Common myeloid progenitor, CD34-positive (primary cell): ENCODE measurements around the gene BMP7.

ENCODE experiments used
- CTCF ChIA-PET: fragments of 350-600 bp; sonication (Branson Sonifier 250); formaldehyde crosslinking; loops from one replicate; lab custom pipeline; 2021; ENCODE audit warnings: antibody characterized with exemption; lab: Charles Lee
- POLR2A ChIA-PET: fragments of 350-600 bp; sonication (Branson Sonifier 250); formaldehyde crosslinking; loops from one replicate; lab custom pipeline; 2021; ENCODE audit warnings: antibody characterized with exemption; lab: Charles Lee
- DNase-seq, 3 donors: peaks; one replicate each; pipeline versions ENCODE4 v3.0.0 to v3.0.0-alpha.2; 2013
- H3K27ac ChIP-seq, 2 experiments: 1 replicate in 1 of 2; 2 replicates in 1 of 2; pipeline ENCODE4 v1.7.0; 2013; ENCODE audit warnings: inconsistent platforms in 2 of 2, low read length in 2 of 2, mild to moderate bottlenecking in 2 of 2, low read depth in 1 of 2, moderate library complexity in 1 of 2; ENCODE audit not compliant: severe bottlenecking in 2 of 2, insufficient read depth in 1 of 2, poor library complexity in 1 of 2
- H3K27me3 ChIP-seq, 5 experiments: replicated peaks in 2 of 5; 1 replicate in 3 of 5; 2 replicates in 2 of 5; pipeline versions ENCODE4 v1.6.1 to v1.7.0; 2013; ENCODE audit warnings: low read length in 4 of 5, mild to moderate bottlenecking in 2 of 5, moderate library complexity in 2 of 5, inconsistent platforms in 1 of 5; ENCODE audit not compliant: insufficient read depth in 5 of 5, control insufficient read depth in 4 of 5
- H3K36me3 ChIP-seq, 4 experiments: 1 replicate in 2 of 4; 2 replicates in 2 of 4; pipeline versions ENCODE4 v1.6.1 to v1.7.0; 2013; ENCODE audit warnings: low read length in 3 of 4, control low read depth in 1 of 4, mild to moderate bottlenecking in 1 of 4; ENCODE audit not compliant: control insufficient read depth in 4 of 4, insufficient read depth in 4 of 4
- H3K4me1 ChIP-seq, 4 experiments: 1 replicate in 3 of 4; 2 replicates in 1 of 4; pipeline versions ENCODE4 v1.6.1 to v1.7.1; 2013; ENCODE audit warnings: low read length in 3 of 4, mild to moderate bottlenecking in 3 of 4, control low read depth in 1 of 4, inconsistent platforms in 1 of 4, moderate library complexity in 1 of 4; ENCODE audit not compliant: control insufficient read depth in 4 of 4, insufficient read depth in 4 of 4; ENCODE audit errors: control extremely low read depth in 1 of 4
- H3K4me3 ChIP-seq, 7 experiments: 1 replicate in 4 of 7; 2 replicates in 3 of 7; pipeline versions ENCODE4 v1.5.1 to v1.7.0; 2013; ENCODE audit warnings: mild to moderate bottlenecking in 7 of 7, low read length in 6 of 7, moderate library complexity in 6 of 7, inconsistent platforms in 2 of 7, low read depth in 2 of 7, control low read depth in 1 of 7; ENCODE audit not compliant: insufficient read depth in 4 of 7, control insufficient read depth in 1 of 7; ENCODE audit errors: extremely low read depth in 1 of 7
- H3K9me3 ChIP-seq, 5 experiments: 1 replicate in 4 of 5; 2 replicates in 1 of 5; pipeline versions ENCODE4 v1.6.1 to v1.7.1; 2013; ENCODE audit warnings: low read length in 4 of 5, mild to moderate bottlenecking in 2 of 5, inconsistent platforms in 1 of 5, low read depth in 1 of 5, moderate library complexity in 1 of 5; ENCODE audit not compliant: control insufficient read depth in 4 of 5, insufficient read depth in 2 of 5; ENCODE audit errors: control extremely low read depth in 1 of 5
- whole genome bisulfite sequencing: methylation state at CpG from one replicate; pipeline ENCODE4 v1.1.5; 2013; ENCODE audit not compliant: insufficient coverage; 5-methylcytosine and 5-hydroxymethylcytosine counted together

BMP7 gene

GRCh38 chr20:57274846-57275245 is 8.4 kb upstream of the BMP7 start:
- peaks cover 0 to 2% (median 0%) of the 10 kb centered on the region in 5 experiments for H3K9me3 ChIP-seq
- CTCF ChIA-PET: no interaction called here
- POLR2A ChIA-PET: no interaction called here
- WGBS: 87% methylated on average over 4 of the region's 4 CpGs
- no peak overlapping the region for H3K27ac ChIP-seq
- H3K4me3 ChIP-seq: no peak overlapping the region
- no peaks in the 10 kb centered on the region for H3K36me3 ChIP-seq
- H3K4me1 ChIP-seq: no peaks in the 10 kb centered on the region
- H3K27me3 ChIP-seq: peaks cover 0 to 82% (median 11%) of the 10 kb centered on the region in 5 experiments
- no peak for DNase-seq

DNA sequence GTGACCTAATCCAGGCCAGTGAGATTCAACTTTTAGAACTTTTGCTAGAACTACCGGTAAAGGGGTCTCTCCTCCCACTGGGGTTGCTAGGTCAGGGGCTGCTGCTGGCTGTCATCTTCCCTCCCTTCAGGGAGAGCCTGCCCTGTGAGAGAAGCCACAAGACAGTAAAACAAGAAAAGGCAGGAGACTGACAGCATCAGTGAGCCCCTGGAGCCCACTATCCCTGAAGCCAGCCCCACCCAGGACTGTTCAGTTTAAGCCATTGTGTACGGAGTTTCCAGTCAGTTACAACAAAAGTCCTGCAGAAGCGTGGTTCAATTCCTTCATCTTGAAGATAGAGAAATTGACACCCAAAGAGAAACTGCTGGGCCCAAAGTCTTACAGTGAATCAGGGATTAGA is 7.9 kb upstream of the BMP7 start:
- peaks cover 0 to 83% (median 16%) of the 10 kb centered on the region in 5 experiments for H3K27me3 ChIP-seq
- DNase-seq: no peak
- no peaks in the 10 kb centered on the region for H3K4me1 ChIP-seq
- H3K4me3 ChIP-seq: no peak overlapping the region
- no peaks in the 10 kb centered on the region for H3K36me3 ChIP-seq
- H3K9me3 ChIP-seq: peaks cover 0 to 2% (median 0%) of the 10 kb centered on the region in 5 experiments
- no peak overlapping the region for H3K27ac ChIP-seq
- CTCF ChIA-PET: no interaction called here
- 94% methylated on average over 3 of the region's 3 CpGs for WGBS
- POLR2A ChIA-PET: no interaction called here

DNA sequence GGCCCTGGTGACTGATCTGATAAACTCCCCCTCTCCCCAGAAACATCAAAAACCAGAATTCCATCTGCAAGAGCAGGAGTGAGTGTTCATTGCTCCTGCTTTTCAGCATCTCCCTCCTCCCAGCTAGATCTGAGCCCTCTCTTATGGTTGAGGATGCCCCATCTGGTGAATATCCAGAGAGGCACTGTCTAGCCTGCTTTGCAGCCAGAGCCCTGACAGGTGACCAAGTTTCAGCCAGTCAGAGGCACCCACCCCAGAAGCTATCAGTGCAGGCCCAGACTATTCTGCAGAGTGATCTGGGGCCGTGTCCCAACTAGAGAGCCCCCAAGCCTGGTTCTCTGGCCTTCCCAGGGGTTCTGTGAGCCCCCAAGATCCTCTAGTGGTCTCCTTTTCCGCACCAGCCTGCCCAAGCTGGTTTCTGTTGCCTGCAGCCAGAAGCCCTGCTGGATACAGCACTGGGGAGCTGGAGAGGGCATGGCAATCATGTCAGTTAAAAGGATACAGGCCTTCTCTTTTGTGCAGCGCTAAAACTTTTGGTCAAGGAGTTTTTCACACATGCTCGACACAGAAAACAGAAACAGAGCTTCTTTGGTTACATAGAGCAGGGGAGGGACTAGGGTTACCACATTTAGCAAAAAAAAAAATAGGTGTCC is 6.6 kb upstream of the BMP7 start:
- ChIA-PET CTCF (no interaction called here), POLR2A (no interaction called here)
- peaks cover 0 to 85% (median 23%) of the 10 kb centered on the region in 5 experiments for H3K27me3 ChIP-seq
- H3K36me3 ChIP-seq: no peaks in the 10 kb centered on the region
- H3K4me1 ChIP-seq: no peaks in the 10 kb centered on the region
- H3K9me3 ChIP-seq: peaks cover 0 to 2% (median 0%) of the 10 kb centered on the region in 5 experiments
- H3K4me3 ChIP-seq: no peak overlapping the region
- DNase-seq: no peak
- H3K27ac ChIP-seq: no peak overlapping the region
- WGBS: 83% methylated on average over 1 of the region's 4 CpGs

DNA sequence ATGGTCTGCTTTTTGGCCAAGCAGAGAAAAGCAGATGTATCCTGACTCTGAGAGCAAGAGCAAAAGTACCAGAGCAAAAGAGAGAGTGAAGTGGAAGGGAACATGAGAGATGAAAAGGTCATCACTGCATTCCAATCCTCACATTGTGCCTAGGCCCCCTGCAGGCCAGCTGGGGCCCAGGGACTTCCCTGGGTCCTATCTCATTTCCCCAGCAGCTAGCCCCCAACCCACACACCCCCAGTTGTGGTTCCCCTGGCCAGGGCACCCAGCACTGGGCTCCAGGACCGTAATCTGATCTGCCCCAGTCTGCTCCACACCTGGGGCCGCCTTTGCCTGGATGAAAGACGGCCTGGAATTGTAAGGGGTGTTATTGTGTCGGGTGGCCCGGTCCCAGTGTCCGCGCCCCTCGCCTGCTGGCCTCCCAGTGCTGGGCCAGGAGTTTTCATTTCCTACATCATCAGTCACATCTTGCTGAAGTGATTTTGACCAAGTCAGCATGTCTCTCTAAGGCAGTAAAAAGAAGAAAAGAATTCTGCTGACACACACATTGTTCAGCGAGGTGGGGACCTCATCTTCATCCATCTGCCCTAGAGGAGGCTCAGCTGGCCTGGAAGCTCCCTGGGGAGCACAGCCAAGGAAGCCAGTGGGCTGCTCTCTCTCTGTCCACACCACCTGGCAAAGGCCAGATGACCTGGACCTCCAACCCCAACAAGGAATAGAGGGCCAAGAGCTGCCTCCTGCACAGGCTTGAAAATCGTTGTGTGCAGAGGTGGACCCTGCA is 4.0 kb upstream of the BMP7 start:
- WGBS: 61% methylated on average over 2 of the region's 10 CpGs
- ChIA-PET CTCF (no interaction called here), POLR2A (no interaction called here)
- peaks cover 0 to 2% (median 0%) of the 10 kb centered on the region in 5 experiments for H3K9me3 ChIP-seq
- peaks cover 0 to 4% (median under 1%) of the 10 kb centered on the region in 4 experiments for H3K4me1 ChIP-seq
- no peak overlapping the region for H3K4me3 ChIP-seq
- DNase-seq: no peak
- no peaks in the 10 kb centered on the region for H3K36me3 ChIP-seq
- H3K27ac ChIP-seq: no peak overlapping the region
- peaks cover 0 to 91% (median 29%) of the 10 kb centered on the region in 5 experiments for H3K27me3 ChIP-seq

- H3K36me3 ChIP-seq: no peaks in the 10 kb centered on the region
- 45% methylated on average over 7 of the region's 10 CpGs for WGBS
- H3K4me1 ChIP-seq: peaks cover 0 to 6% (median 1%) of the 10 kb centered on the region in 4 experiments
- H3K9me3 ChIP-seq: peaks cover 0 to 2% (median 0%) of the 10 kb centered on the region in 5 experiments
- peaks cover 0 to 93% (median 30%) of the 10 kb centered on the region in 5 experiments for H3K27me3 ChIP-seq
- ChIA-PET CTCF (no interaction called here), POLR2A (no interaction called here)
- H3K27ac ChIP-seq: no peak overlapping the region
- H3K4me3 ChIP-seq: no peak overlapping the region
- DNase-seq: no peak
Observed at GRCh38 chr20:57269148-57269984, 2.9 kb upstream of the BMP7 start.

- peaks cover 0 to 96% (median 34%) of the 10 kb centered on the region in 5 experiments for H3K27me3 ChIP-seq
Observed at GRCh38 chr20:57268399-57269076, 2.1 kb upstream of the BMP7 start.

More at GRCh38 chr20:57268399-57269076, 2.1 kb upstream of the BMP7 start:
- H3K9me3 ChIP-seq: peaks cover 0 to 2% (median 0%) of the 10 kb centered on the region in 5 experiments
- peaks cover 0 to 9% (median 3%) of the 10 kb centered on the region in 4 experiments for H3K4me1 ChIP-seq
- ChIA-PET POLR2A (no interaction called here), CTCF (no interaction called here)
- no peak overlapping the region for H3K4me3 ChIP-seq
- no peaks in the 10 kb centered on the region for H3K36me3 ChIP-seq
- no peak for DNase-seq
- 47% methylated on average over 7 of the region's 8 CpGs for WGBS
- no peak overlapping the region for H3K27ac ChIP-seq
